HG02852 (cell line): ENCODE results near the gene BBC3.

Experiments
- ATAC-seq: cut with Tn5 transposase; IDR thresholded peaks from one replicate; pipeline ENCODE4 v1.9.1; 2021; ENCODE audit warnings: mild to moderate bottlenecking, moderate library complexity; ENCODE audit not compliant: unreplicated experiment

BBC3 gene

GRCh38 chr19:47203254-47203653, 27.7 kb downstream of the BBC3 start:
- no peak for ATAC-seq

- ATAC-seq = no peak
These were observed 30.5 kb downstream of the BBC3 start for GRCh38 chr19:47200530-47200929.

- no peak for ATAC-seq
These were observed 33.9 kb downstream of the BBC3 start for GRCh38 chr19:47197141-47197540.

- no peak for ATAC-seq
These were observed 35.6 kb downstream of the BBC3 start for GRCh38 chr19:47195434-47195833.

- ATAC-seq = no peak
These were observed 40.8 kb downstream of the BBC3 start for GRCh38 chr19:47190167-47190727.

- no peak for ATAC-seq
These were observed 42.4 kb downstream of the BBC3 start for GRCh38 chr19:47188507-47189033.

- no peak for ATAC-seq
These were observed 43.2 kb downstream of the BBC3 start for GRCh38 chr19:47187797-47188196.

- ATAC-seq = no peak
These were observed 43.7 kb downstream of the BBC3 start for GRCh38 chr19:47187335-47187655.

GRCh38 chr19:47186446-47187334, 44.3 kb downstream of the BBC3 start:
- ATAC-seq = peak; percentile 80

GRCh38 chr19:47183601-47184000, 47.4 kb downstream of the BBC3 start:
- ATAC-seq = no peak

GRCh38 chr19:47179653-47180310, 51.2 kb downstream of the BBC3 start:
- no peak for ATAC-seq

GRCh38 chr19:47176627-47177090, 54.3 kb downstream of the BBC3 start:
- ATAC-seq = no peak

- ATAC-seq = no peak
These were observed 54.9 kb downstream of the BBC3 start for GRCh38 chr19:47176071-47176626.

- ATAC-seq = no peak
These were observed 58.1 kb downstream of the BBC3 start for GRCh38 chr19:47172666-47173455.
